ENCODE measurements around the gene PFKFB4. TPM values are rescaled to one million over a fixed set of nuclear protein-coding genes. Genes with fewer than 3 reads are reported as not detected.
"Not testable (repeated sequence)": the region's sequence is repeated elsewhere in the genome, so short reads cannot be mapped to it uniquely, and the experiment has no call there.

The PFKFB4 gene
- total and polyA plus RNA-seq, 7 donors, result 1.5 to 8.0 (median 4.2) TPM

- H3K27ac ChIP-seq, result no peak overlapping the region
- no peak for TF ChIP-seq EP300 (IDR thresholded peaks at IDR 0.05)
- H3K9me3 ChIP-seq, result no peaks in the 10 kb centered on the region
- H3K36me3 ChIP-seq, result peaks cover 0 to 32% (median 2%) of the 10 kb centered on the region in 4 donors
- WGBS, 2 donors, result 84 to 89% methylated on average over 2 of the region's 2 CpGs
- H3K4me1 ChIP-seq, result no peaks in the 10 kb centered on the region
- no peaks in the 10 kb centered on the region for H3K27me3 ChIP-seq
- no peak overlapping the region for H3K4me3 ChIP-seq
- no peak for DNase-seq
- intact Hi-C loops (cut with DNase I), result no loop called here
Measured at GRCh38 chr3:48532977-48533337, 23.6 kb downstream of the PFKFB4 start.

DNA sequence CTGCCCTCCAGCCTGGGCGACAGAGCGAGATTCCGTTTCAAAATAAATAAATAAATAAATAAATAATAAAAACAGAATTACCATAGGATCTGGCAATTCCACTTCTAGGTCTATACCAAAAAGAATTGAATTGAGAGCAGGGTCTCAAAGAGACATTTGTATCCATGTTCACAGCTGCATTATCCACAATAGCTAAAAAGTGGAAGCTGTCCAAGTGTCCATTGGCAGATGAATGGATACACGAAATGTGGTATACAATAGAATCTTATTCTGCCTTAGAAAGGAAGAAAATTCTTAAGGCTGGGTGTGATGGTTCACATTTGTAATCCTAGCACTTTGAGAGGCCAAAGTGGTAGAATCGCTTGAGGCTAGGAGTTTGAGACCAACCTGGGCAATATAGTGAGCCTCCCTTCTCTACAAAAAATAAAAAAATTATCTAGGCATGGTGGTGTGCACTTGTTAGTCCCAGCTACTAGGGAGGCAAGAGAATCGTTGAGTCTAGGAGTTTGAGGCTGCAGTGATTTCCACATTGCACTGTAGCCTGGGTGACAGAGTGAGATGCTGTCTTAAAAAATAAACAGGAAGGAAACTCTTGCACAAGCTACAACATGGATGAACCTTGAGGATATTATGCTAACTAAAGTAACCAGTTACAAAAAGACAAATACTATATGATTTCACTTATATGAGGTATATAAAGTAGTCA is 24.2 kb downstream of the PFKFB4 start:
- TF ChIP-seq POLR2AphosphoS5 (IDR thresholded peaks at IDR 0.05) (no peak), POLR2A (IDR thresholded peaks at IDR 0.05) (no peak), CTCF (IDR thresholded peaks at IDR 0.05) (no peak), EP300 (IDR thresholded peaks at IDR 0.05) (no peak)
- 89 to 92% methylated on average over 6 of the region's 6 CpGs for WGBS, 2 donors
- Histone ChIP-seq H3K27ac (no peak overlapping the region), H3K9me3 (no peaks in the 10 kb centered on the region), H3K4me1 (no peaks in the 10 kb centered on the region), H3K27me3 (no peaks in the 10 kb centered on the region), H3K4me3 (no peak overlapping the region), H3K36me3 (peaks cover 0 to 29% (median 2%) of the 10 kb centered on the region in 4 donors)
- intact Hi-C loops (cut with DNase I), result no loop called here
- no peak for DNase-seq

DNA sequence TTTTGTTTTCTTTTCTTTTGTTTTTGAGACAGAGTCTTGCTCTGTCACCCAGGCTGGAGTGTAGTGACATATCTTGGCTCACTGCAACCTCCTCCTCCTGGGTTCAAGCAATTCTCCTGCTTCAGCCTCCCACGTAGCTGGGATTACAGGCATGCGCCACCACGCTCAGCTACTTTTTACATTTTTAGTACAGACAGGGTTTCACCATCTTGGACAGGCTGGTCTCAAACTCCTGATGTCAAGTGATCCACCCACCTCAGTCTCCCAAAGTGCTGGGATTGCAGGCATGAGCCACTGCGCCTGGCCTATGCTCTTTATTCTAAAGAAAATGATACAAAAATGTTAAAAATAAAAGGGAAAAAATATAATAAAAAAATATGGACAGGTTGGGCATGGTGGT is 25.9 kb downstream of the PFKFB4 start:
- H3K27me3 ChIP-seq; intact Hi-C loops (cut with DNase I); H3K4me3 ChIP-seq; H3K9me3 ChIP-seq; DNase-seq; H3K27ac ChIP-seq; H3K4me1 ChIP-seq: not testable (repeated sequence)
- 96% methylated on average over 4 of the region's 4 CpGs for WGBS, 2 donors
- H3K36me3 ChIP-seq, result peaks cover 0 to 22% (median 0%) of the 10 kb centered on the region in 4 donors

- Histone ChIP-seq H3K36me3 (peaks cover 0 to 4% (median 0%) of the 10 kb centered on the region in 4 donors), H3K27me3 (no peaks in the 10 kb centered on the region), H3K9me3 (no peaks in the 10 kb centered on the region), H3K27ac (no peak overlapping the region), H3K4me3 (no peak overlapping the region), H3K4me1 (no peaks in the 10 kb centered on the region)
- peak in 1 of 4 donors; percentile 7 for TF ChIP-seq POLR2AphosphoS5 (IDR thresholded peaks at IDR 0.05)
- TF ChIP-seq POLR2A (IDR thresholded peaks at IDR 0.05), result no peak
- 87 to 91% methylated on average over 3 of the region's 3 CpGs for WGBS, 2 donors
- DNase-seq, result no peak
- intact Hi-C loops (cut with DNase I), result no loop called here
Measured at GRCh38 chr3:48528754-48529153, 27.8 kb downstream of the PFKFB4 start.

GRCh38 chr3:48528048-48528447 is 28.6 kb downstream of the PFKFB4 start:
- H3K4me3 ChIP-seq, result no peak overlapping the region
- DNase-seq, result no peak
- no peaks in the 10 kb centered on the region for H3K36me3 ChIP-seq
- WGBS, 2 donors, result 92 to 93% methylated on average over 9 of the region's 9 CpGs
- TF ChIP-seq EP300 (IDR thresholded peaks at IDR 0.05), result no peak
- TF ChIP-seq CTCF (IDR thresholded peaks at IDR 0.05), result no peak
- TF ChIP-seq POLR2A (IDR thresholded peaks at IDR 0.05), result no peak
- no peak for TF ChIP-seq POLR2AphosphoS5 (IDR thresholded peaks at IDR 0.05)
- H3K4me1 ChIP-seq, result no peaks in the 10 kb centered on the region
- H3K9me3 ChIP-seq, result no peaks in the 10 kb centered on the region
- H3K27ac ChIP-seq, result no peak overlapping the region
- H3K27me3 ChIP-seq, result no peaks in the 10 kb centered on the region
- intact Hi-C loops (cut with DNase I), result no loop called here

DNA sequence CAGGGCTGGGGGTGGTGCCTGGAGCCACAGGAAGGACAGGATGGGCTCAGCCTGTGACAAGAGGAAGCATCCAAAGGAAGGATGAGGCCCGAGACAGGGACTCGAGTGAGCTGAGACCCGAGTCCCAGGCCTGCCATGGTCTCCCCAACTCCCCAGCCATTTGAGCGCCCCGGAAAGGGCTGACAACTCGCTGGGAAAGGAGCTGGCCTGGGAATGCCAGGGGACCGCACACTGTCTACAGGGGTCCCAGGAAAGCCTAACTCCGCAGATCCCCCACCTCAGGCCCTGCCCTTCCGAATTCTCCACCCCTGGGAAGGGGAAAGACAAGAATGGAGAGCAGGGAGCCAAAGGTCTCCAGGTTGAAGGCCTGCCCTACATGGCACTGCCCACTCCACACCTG is 31.6 kb downstream of the PFKFB4 start:
- H3K9me3 ChIP-seq, result no peaks in the 10 kb centered on the region
- no peak overlapping the region for H3K4me3 ChIP-seq
- intact Hi-C loops (cut with DNase I), result no loop called here
- WGBS, 2 donors, result 91 to 95% methylated on average over 9 of the region's 9 CpGs
- H3K36me3 ChIP-seq, result no peaks in the 10 kb centered on the region
- no peak for TF ChIP-seq POLR2A (IDR thresholded peaks at IDR 0.05)
- TF ChIP-seq POLR2AphosphoS5 (IDR thresholded peaks at IDR 0.05), result no peak
- TF ChIP-seq EP300 (IDR thresholded peaks at IDR 0.05), result no peak
- TF ChIP-seq CTCF (IDR thresholded peaks at IDR 0.05), result no peak
- DNase-seq, result no peak
- no peak overlapping the region for H3K27ac ChIP-seq
- no peaks in the 10 kb centered on the region for H3K27me3 ChIP-seq
- no peaks in the 10 kb centered on the region for H3K4me1 ChIP-seq

Measured in sigmoid colon (tissue), 7 donors.